Activated T-helper 1 cell treated with anti-CD3 and anti-CD28 coated beads, Interleukin-12 subunit alpha, Interleukin-12 subunit beta, Interleukin-2, Interleukin-4 antibody, amounts not matched to agents 30 ng/mL and 10 ng/mL and 1 ng/mL, durations not matched to agents 14 hours and 24 hours and 36 hours (primary cell): ENCODE results near the gene PARG. TPM values are rescaled to one million over a fixed set of nuclear protein-coding genes. Genes with fewer than 3 reads are reported as not detected.

ENCODE experiments used
- DNase-seq: peaks from one replicate; pipeline ENCODE4 v3.0.0; 2021; ENCODE audit warnings: low spot score
- H3K27ac Mint-ChIP-seq: one replicate; pipeline ENCODE4 v1.8.0; 2021; ENCODE audit warnings: mild to moderate bottlenecking, mixed read lengths
- H3K27me3 Mint-ChIP-seq: one replicate; pipeline ENCODE4 v1.8.0; 2022; ENCODE audit warnings: mild to moderate bottlenecking, moderate library complexity, mixed read lengths; ENCODE audit not compliant: insufficient read depth
- H3K36me3 Mint-ChIP-seq: one replicate; pipeline ENCODE4 v1.8.0; 2021; ENCODE audit warnings: low read depth, mixed read lengths
- H3K4me1 Mint-ChIP-seq: one replicate; pipeline ENCODE4 v1.8.0; 2021; ENCODE audit warnings: low read depth, mixed read lengths
- H3K4me3 Mint-ChIP-seq: one replicate; pipeline ENCODE4 v1.8.0; 2021; ENCODE audit warnings: mild to moderate bottlenecking, moderate library complexity, mixed read lengths
- H3K9me3 Mint-ChIP-seq: one replicate; pipeline ENCODE4 v1.8.0; 2021; ENCODE audit warnings: mixed read lengths
- intact Hi-C: fragments of 100-400 bp; cut with micrococcal nuclease; formaldehyde crosslinking; loops from one replicate; pipeline ENCODE4 v1.15.1; 2024
- total RNA-seq: library from RNA; stranded (reverse); gene quantifications from 2 replicates; pipeline ENCODE4 v1.2.3, GENCODE V29; 2022

PARG gene
- total RNA-seq, 1 donor from 2014 or later, result 35.8 TPM

- H3K36me3 Mint-ChIP-seq, result peaks cover 9% of the 10 kb centered on the region
- no peak for DNase-seq
- no peak overlapping the region for H3K27ac Mint-ChIP-seq
- H3K9me3 Mint-ChIP-seq, result no peaks in the 10 kb centered on the region
- no peaks in the 10 kb centered on the region for H3K4me1 Mint-ChIP-seq
- no peaks in the 10 kb centered on the region for H3K27me3 Mint-ChIP-seq
- no peak overlapping the region for H3K4me3 Mint-ChIP-seq
- intact Hi-C loops, result no loop called here
Measured at GRCh38 chr10:49834201-49834600, 107.6 kb downstream of the PARG start.

GRCh38 chr10:49833168-49833567, 108.7 kb downstream of the PARG start:
- intact Hi-C loops, result no loop called here
- no peaks in the 10 kb centered on the region for H3K9me3 Mint-ChIP-seq
- H3K27ac Mint-ChIP-seq, result no peak overlapping the region
- no peak for DNase-seq
- no peaks in the 10 kb centered on the region for H3K4me1 Mint-ChIP-seq
- H3K27me3 Mint-ChIP-seq, result no peaks in the 10 kb centered on the region
- no peak overlapping the region for H3K4me3 Mint-ChIP-seq
- H3K36me3 Mint-ChIP-seq, result peaks cover 7% of the 10 kb centered on the region

GRCh38 chr10:49831352-49832035, 110.3 kb downstream of the PARG start:
- Mint-ChIP-seq H3K27ac (no peak overlapping the region), H3K9me3 (no peaks in the 10 kb centered on the region), H3K4me3 (no peak overlapping the region), H3K27me3 (no peaks in the 10 kb centered on the region), H3K36me3 (peaks cover 12% of the 10 kb centered on the region), H3K4me1 (no peaks in the 10 kb centered on the region)
- no peak for DNase-seq
- intact Hi-C loops, result no loop called here

- intact Hi-C loops, result no loop called here
- DNase-seq, result no peak
- H3K4me3 Mint-ChIP-seq, result no peak overlapping the region
- H3K27me3 Mint-ChIP-seq, result no peaks in the 10 kb centered on the region
- peaks cover 16% of the 10 kb centered on the region for H3K36me3 Mint-ChIP-seq
- H3K9me3 Mint-ChIP-seq, result no peaks in the 10 kb centered on the region
- no peaks in the 10 kb centered on the region for H3K4me1 Mint-ChIP-seq
- H3K27ac Mint-ChIP-seq, result no peak overlapping the region
Measured at GRCh38 chr10:49830846-49831245, 111.0 kb downstream of the PARG start.

- intact Hi-C loops, result no loop called here
- Mint-ChIP-seq H3K4me1 (no peaks in the 10 kb centered on the region), H3K9me3 (no peaks in the 10 kb centered on the region), H3K36me3 (peaks cover 19% of the 10 kb centered on the region), H3K27me3 (no peaks in the 10 kb centered on the region), H3K27ac (no peak overlapping the region), H3K4me3 (no peak overlapping the region)
- no peak for DNase-seq
Measured at GRCh38 chr10:49830016-49830415, 111.8 kb downstream of the PARG start.

- Mint-ChIP-seq H3K36me3 (peaks cover 14% of the 10 kb centered on the region), H3K4me3 (no peak overlapping the region), H3K4me1 (no peaks in the 10 kb centered on the region), H3K9me3 (no peaks in the 10 kb centered on the region), H3K27ac (no peak overlapping the region), H3K27me3 (no peaks in the 10 kb centered on the region)
- no peak for DNase-seq
- intact Hi-C loops, result no loop called here
Measured at GRCh38 chr10:49827297-49827696, 114.5 kb downstream of the PARG start.

GRCh38 chr10:49819234-49819958, 122.4 kb downstream of the PARG start:
- no peak overlapping the region for H3K4me3 Mint-ChIP-seq
- intact Hi-C loops, result no loop called here
- no peaks in the 10 kb centered on the region for H3K4me1 Mint-ChIP-seq
- peaks cover 18% of the 10 kb centered on the region for H3K36me3 Mint-ChIP-seq
- H3K27me3 Mint-ChIP-seq, result no peaks in the 10 kb centered on the region
- no peak overlapping the region for H3K27ac Mint-ChIP-seq
- no peaks in the 10 kb centered on the region for H3K9me3 Mint-ChIP-seq
- DNase-seq, result no peak

- Mint-ChIP-seq H3K4me1 (no peaks in the 10 kb centered on the region), H3K4me3 (no peak overlapping the region), H3K36me3 (peaks cover 18% of the 10 kb centered on the region), H3K27me3 (no peaks in the 10 kb centered on the region), H3K9me3 (no peaks in the 10 kb centered on the region), H3K27ac (no peak overlapping the region)
- intact Hi-C loops, result no loop called here
- no peak for DNase-seq
Measured at GRCh38 chr10:49817845-49818244, 124.0 kb downstream of the PARG start.

- no peak for DNase-seq
- no peaks in the 10 kb centered on the region for H3K36me3 Mint-ChIP-seq
- H3K4me3 Mint-ChIP-seq, result no peak overlapping the region
- no peaks in the 10 kb centered on the region for H3K4me1 Mint-ChIP-seq
- peaks cover 7% of the 10 kb centered on the region for H3K9me3 Mint-ChIP-seq
- no peak overlapping the region for H3K27ac Mint-ChIP-seq
- peaks cover 6% of the 10 kb centered on the region for H3K27me3 Mint-ChIP-seq
- intact Hi-C loops, result no loop called here
Measured at GRCh38 chr10:49803988-49804387, 137.8 kb downstream of the PARG start.

GRCh38 chr10:49798275-49798674, 143.6 kb downstream of the PARG start:
- DNase-seq, result no peak
- Mint-ChIP-seq H3K9me3 (no peaks in the 10 kb centered on the region), H3K36me3 (no peaks in the 10 kb centered on the region), H3K27me3 (peaks cover 4% of the 10 kb centered on the region), H3K4me3 (no peak overlapping the region), H3K27ac (no peak overlapping the region), H3K4me1 (no peaks in the 10 kb centered on the region)
- intact Hi-C loops, result no loop called here

GRCh38 chr10:49791100-49791499, 150.7 kb downstream of the PARG start:
- no peaks in the 10 kb centered on the region for H3K27me3 Mint-ChIP-seq
- intact Hi-C loops, result no loop called here
- H3K4me3 Mint-ChIP-seq, result no peak overlapping the region

GRCh38 chr10:49784681-49785080, 157.1 kb downstream of the PARG start:
- intact Hi-C loops, result loop anchor here (5.0 kb wide), 1 partner anchor 1212 kb away; no protein-coding TSS in a partner anchor
- H3K4me3 Mint-ChIP-seq, result no peak overlapping the region
- no peak for DNase-seq
- H3K4me1 Mint-ChIP-seq, result no peaks in the 10 kb centered on the region
- H3K36me3 Mint-ChIP-seq, result no peaks in the 10 kb centered on the region
- no peaks in the 10 kb centered on the region for H3K9me3 Mint-ChIP-seq
- no peak overlapping the region for H3K27ac Mint-ChIP-seq
- peaks cover 3% of the 10 kb centered on the region for H3K27me3 Mint-ChIP-seq

More at GRCh38 chr10:49791100-49791499, 150.7 kb downstream of the PARG start:
- no peak for DNase-seq
- Mint-ChIP-seq H3K36me3 (no peaks in the 10 kb centered on the region), H3K9me3 (no peaks in the 10 kb centered on the region), H3K4me1 (no peaks in the 10 kb centered on the region), H3K27ac (no peak overlapping the region)

- no peak overlapping the region for H3K27ac Mint-ChIP-seq
- H3K9me3 Mint-ChIP-seq, result no peaks in the 10 kb centered on the region
- no peaks in the 10 kb centered on the region for H3K36me3 Mint-ChIP-seq
- H3K4me3 Mint-ChIP-seq, result no peak overlapping the region
- H3K4me1 Mint-ChIP-seq, result no peaks in the 10 kb centered on the region
- DNase-seq, result no peak
- peaks cover 3% of the 10 kb centered on the region for H3K27me3 Mint-ChIP-seq
- intact Hi-C loops, result no loop called here
Measured at GRCh38 chr10:49783645-49784044, 158.2 kb downstream of the PARG start.
